Activated CD4-positive, alpha-beta memory T cell treated with anti-CD3 and anti-CD28 coated beads for 36 hours (primary cell): Measurements from ENCODE around the gene PPARG. TPM values are rescaled to one million over a fixed set of nuclear protein-coding genes. Genes with fewer than 3 reads are reported as not detected.

Experiments used
- CTCF ChIA-PET: fragments of 350-600 bp; sonication (Branson Sonifier 250); formaldehyde crosslinking; loops from one replicate; lab custom pipeline; 2021; ENCODE audit warnings: antibody characterized with exemption, inconsistent platforms; lab: Charles Lee
- POLR2A ChIA-PET: fragments of 350-600 bp; sonication (Branson Sonifier 250); formaldehyde crosslinking; loops from one replicate; lab custom pipeline; 2021; ENCODE audit warnings: antibody characterized with exemption; lab: Charles Lee
- DNase-seq: peaks from one replicate; pipeline ENCODE4 v3.0.0-alpha.2; 2020
- H3K27ac Mint-ChIP-seq: one replicate; pipeline ENCODE4 v1.8.0; 2021; ENCODE audit warnings: mixed read lengths
- H3K27me3 Mint-ChIP-seq: one replicate; pipeline ENCODE4 v1.8.0; 2021; ENCODE audit warnings: mixed read lengths
- H3K36me3 Mint-ChIP-seq: one replicate; pipeline ENCODE4 v1.8.0; 2021; ENCODE audit warnings: mixed read lengths
- H3K4me1 Mint-ChIP-seq: one replicate; pipeline ENCODE4 v1.8.0; 2021; ENCODE audit warnings: low read depth, mixed read lengths
- H3K4me3 Mint-ChIP-seq: one replicate; pipeline ENCODE4 v1.8.0; 2021; ENCODE audit warnings: mild to moderate bottlenecking, mixed read lengths
- H3K9me3 Mint-ChIP-seq: one replicate; pipeline ENCODE4 v1.8.0; 2021; ENCODE audit warnings: mixed read lengths
- intact Hi-C: fragments of 100-400 bp; cut with micrococcal nuclease; formaldehyde crosslinking; loops from one replicate; pipeline ENCODE4 v1.15.1; 2023
- total RNA-seq, 2 experiments: library from RNA; stranded (reverse); gene quantifications; one replicate each; pipeline ENCODE4 v1.2.3, GENCODE V29; 2021

Gene PPARG
- total RNA-seq, 2 experiments from 2014 or later: 2.7 TPM

- Mint-ChIP-seq H3K36me3 (no peaks in the 10 kb centered on the region), H3K9me3 (no peaks in the 10 kb centered on the region), H3K27me3 (peaks cover 5% of the 10 kb centered on the region), H3K27ac (no peak overlapping the region), H3K4me3 (no peak overlapping the region), H3K4me1 (peaks cover 8% of the 10 kb centered on the region)
- intact Hi-C loops: loop anchor here (1.0 kb wide), 1 partner anchor 20 kb away; no protein-coding TSS in a partner anchor
- no peak for DNase-seq
- ChIA-PET POLR2A (no interaction called here), CTCF (no interaction called here)
Observed at GRCh38 chr3:12415014-12415680, 126.3 kb downstream of the PPARG start.

- Mint-ChIP-seq H3K27me3 (peaks cover 5% of the 10 kb centered on the region), H3K27ac (no peak overlapping the region), H3K36me3 (no peaks in the 10 kb centered on the region), H3K4me1 (peaks cover 19% of the 10 kb centered on the region), H3K4me3 (no peak overlapping the region), H3K9me3 (no peaks in the 10 kb centered on the region)
- POLR2A ChIA-PET: no interaction called here
- intact Hi-C loops: no loop called here
- no peak for DNase-seq
- CTCF ChIA-PET: no interaction called here
Observed at GRCh38 chr3:12416731-12417130, 127.9 kb downstream of the PPARG start.

- Mint-ChIP-seq H3K36me3 (no peaks in the 10 kb centered on the region), H3K27ac (peak overlapping the region; percentile 20)
- intact Hi-C loops: loop anchor here (5.0 kb wide), 2 partner anchors 52 to 73 kb away; no protein-coding TSS in a partner anchor
Observed at GRCh38 chr3:12420393-12420792, 131.5 kb downstream of the PPARG start.

GRCh38 chr3:12421132-12421531 is 132.3 kb downstream of the PPARG start:
- ChIA-PET POLR2A (interaction anchor here (1.0 kb wide), 1 partner anchor 25 kb away, joined by 3 read pairs; no protein-coding TSS in a partner anchor), CTCF (interaction anchor here (1.2 kb wide), 1 partner anchor 59 kb away, joined by 6 read pairs; no protein-coding TSS in a partner anchor)
- no peaks in the 10 kb centered on the region for H3K9me3 Mint-ChIP-seq
- H3K4me1 Mint-ChIP-seq: peaks cover 36% of the 10 kb centered on the region
- no peak for DNase-seq
- H3K27ac Mint-ChIP-seq: no peak overlapping the region
- no peak overlapping the region for H3K4me3 Mint-ChIP-seq
- intact Hi-C loops: loop anchor here (5.0 kb wide), 2 partner anchors 51 to 74 kb away; no protein-coding TSS in a partner anchor
- H3K27me3 Mint-ChIP-seq: peaks cover 13% of the 10 kb centered on the region
- H3K36me3 Mint-ChIP-seq: no peaks in the 10 kb centered on the region

More at GRCh38 chr3:12420393-12420792, 131.5 kb downstream of the PPARG start:
- peaks cover 8% of the 10 kb centered on the region for H3K27me3 Mint-ChIP-seq
- H3K4me3 Mint-ChIP-seq: no peak overlapping the region
- ChIA-PET CTCF (interaction anchor here (1.2 kb wide), 1 partner anchor 59 kb away, joined by 6 read pairs; no protein-coding TSS in a partner anchor), POLR2A (interaction anchor here (0.6 to 1.0 kb wide), 2 partner anchors 25 to 132 kb away, joined by 3 read pairs; no protein-coding TSS in a partner anchor)
- no peaks in the 10 kb centered on the region for H3K9me3 Mint-ChIP-seq
- DNase-seq: peak; percentile 63
- peaks cover 31% of the 10 kb centered on the region for H3K4me1 Mint-ChIP-seq

- POLR2A ChIA-PET: no interaction called here
- Mint-ChIP-seq H3K9me3 (no peaks in the 10 kb centered on the region), H3K27me3 (peaks cover 19% of the 10 kb centered on the region), H3K36me3 (no peaks in the 10 kb centered on the region), H3K4me1 (peaks cover 39% of the 10 kb centered on the region), H3K4me3 (no peak overlapping the region), H3K27ac (no peak overlapping the region)
- DNase-seq: no peak
- intact Hi-C loops: loop anchor here (5.0 kb wide), 2 partner anchors 49 to 76 kb away; no protein-coding TSS in a partner anchor
- CTCF ChIA-PET: interaction anchor here (0.9 kb wide), 1 partner anchor 56 kb away, joined by 6 read pairs; no protein-coding TSS in a partner anchor
Observed at GRCh38 chr3:12423131-12423530, 134.3 kb downstream of the PPARG start.

GRCh38 chr3:12423918-12424630 is 135.2 kb downstream of the PPARG start:
- no peak overlapping the region for H3K27ac Mint-ChIP-seq
- no peaks in the 10 kb centered on the region for H3K9me3 Mint-ChIP-seq
- ChIA-PET POLR2A (no interaction called here), CTCF (no interaction called here)
- DNase-seq: peak; percentile 63
- H3K4me1 Mint-ChIP-seq: peaks cover 39% of the 10 kb centered on the region
- peaks cover 19% of the 10 kb centered on the region for H3K27me3 Mint-ChIP-seq
- intact Hi-C loops: loop anchor here (1.0 to 5.0 kb wide), 3 partner anchors 29 to 77 kb away; no protein-coding TSS in a partner anchor
- H3K36me3 Mint-ChIP-seq: no peaks in the 10 kb centered on the region
- no peak overlapping the region for H3K4me3 Mint-ChIP-seq

- Mint-ChIP-seq H3K36me3 (no peaks in the 10 kb centered on the region), H3K27me3 (peaks cover 19% of the 10 kb centered on the region), H3K27ac (no peak overlapping the region), H3K9me3 (no peaks in the 10 kb centered on the region), H3K4me3 (no peak overlapping the region), H3K4me1 (peaks cover 39% of the 10 kb centered on the region)
- no peak for DNase-seq
- ChIA-PET POLR2A (no interaction called here), CTCF (no interaction called here)
- intact Hi-C loops: loop anchor here (1.0 to 5.0 kb wide), 3 partner anchors 29 to 77 kb away; no protein-coding TSS in a partner anchor
Observed at GRCh38 chr3:12424635-12425319, 135.9 kb downstream of the PPARG start.

- Mint-ChIP-seq H3K9me3 (no peaks in the 10 kb centered on the region), H3K4me1 (peaks cover 30% of the 10 kb centered on the region), H3K4me3 (no peak overlapping the region), H3K27ac (no peak overlapping the region), H3K36me3 (no peaks in the 10 kb centered on the region), H3K27me3 (peaks cover 21% of the 10 kb centered on the region)
- CTCF ChIA-PET: interaction anchor here (1.0 kb wide), 1 partner anchor 54 kb away, joined by 3 read pairs; no protein-coding TSS in a partner anchor
- no peak for DNase-seq
- intact Hi-C loops: no loop called here
- POLR2A ChIA-PET: no interaction called here
Observed at GRCh38 chr3:12425850-12426579, 137.1 kb downstream of the PPARG start.

- no peaks in the 10 kb centered on the region for H3K9me3 Mint-ChIP-seq
- H3K27ac Mint-ChIP-seq: no peak overlapping the region
- intact Hi-C loops: no loop called here
- ChIA-PET POLR2A (no interaction called here), CTCF (no interaction called here)
- peaks cover 28% of the 10 kb centered on the region for H3K4me1 Mint-ChIP-seq
- H3K4me3 Mint-ChIP-seq: no peak overlapping the region
- no peaks in the 10 kb centered on the region for H3K36me3 Mint-ChIP-seq
- peaks cover 21% of the 10 kb centered on the region for H3K27me3 Mint-ChIP-seq
- DNase-seq: no peak
Observed at GRCh38 chr3:12427551-12427950, 138.7 kb downstream of the PPARG start.

GRCh38 chr3:12428126-12428525 is 139.3 kb downstream of the PPARG start:
- CTCF ChIA-PET: no interaction called here
- Mint-ChIP-seq H3K36me3 (no peaks in the 10 kb centered on the region), H3K4me1 (peaks cover 28% of the 10 kb centered on the region), H3K27ac (no peak overlapping the region), H3K4me3 (no peak overlapping the region), H3K9me3 (no peaks in the 10 kb centered on the region), H3K27me3 (peaks cover 21% of the 10 kb centered on the region)
- POLR2A ChIA-PET: no interaction called here
- no peak for DNase-seq
- intact Hi-C loops: no loop called here

GRCh38 chr3:12430086-12430485 is 141.2 kb downstream of the PPARG start:
- intact Hi-C loops: no loop called here
- H3K36me3 Mint-ChIP-seq: no peaks in the 10 kb centered on the region
- peaks cover 13% of the 10 kb centered on the region for H3K4me1 Mint-ChIP-seq
- ChIA-PET POLR2A (no interaction called here), CTCF (no interaction called here)
- no peak overlapping the region for H3K4me3 Mint-ChIP-seq
- peaks cover 17% of the 10 kb centered on the region for H3K27me3 Mint-ChIP-seq
- no peak for DNase-seq
- H3K9me3 Mint-ChIP-seq: no peaks in the 10 kb centered on the region
- H3K27ac Mint-ChIP-seq: no peak overlapping the region
